Parietal lobe (tissue), 1 donor: ENCODE measurements around the gene ATP1A2. TPM values are rescaled to one million over a fixed set of nuclear protein-coding genes. Genes with fewer than 3 reads are reported as not detected.

Experiments
- total RNA-seq: library from RNA; depleted of rRNA; stranded (reverse); fragments of >200 nt; gene quantifications from one replicate; pipeline ENCODE4 v1.2.3, GENCODE V29; 2014

ATP1A2 gene
- 61.7 TPM for total RNA-seq

DNA sequence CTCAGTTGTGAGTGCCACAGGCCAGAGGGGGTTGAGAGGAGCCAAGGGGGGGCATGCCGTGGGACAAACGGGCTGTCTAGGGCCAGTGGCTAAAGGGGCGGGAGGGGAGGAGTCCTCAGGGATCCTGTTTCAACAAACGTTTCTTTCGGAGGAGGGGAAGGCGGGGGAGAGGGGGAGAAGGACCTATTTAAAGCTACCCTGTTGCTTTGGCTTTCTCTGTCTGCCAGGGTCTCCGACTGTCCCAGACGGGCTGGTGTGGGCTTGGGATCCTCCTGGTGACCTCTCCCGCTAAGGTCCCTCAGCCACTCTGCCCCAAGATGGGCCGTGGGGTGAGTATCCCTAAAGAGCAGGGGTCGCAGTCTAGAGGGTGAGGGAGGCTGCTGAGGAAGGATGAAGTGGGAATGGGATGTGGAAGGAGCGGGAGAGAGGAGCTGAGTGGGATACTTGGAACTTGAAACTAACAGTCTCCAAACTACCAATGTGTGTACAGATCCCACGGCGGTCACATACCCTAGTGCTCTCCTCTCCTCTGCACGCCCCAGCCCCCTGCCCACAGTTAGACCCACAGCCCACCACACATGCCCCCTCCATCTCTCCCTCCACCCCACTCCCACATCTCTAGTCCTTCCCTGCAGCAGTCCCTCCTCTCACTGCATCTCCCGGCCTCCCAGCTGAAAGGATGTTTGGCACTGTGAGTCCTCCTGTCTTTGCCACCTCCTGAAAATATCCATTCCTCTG is at the start of gene ATP1A2:
Gene ATP1A2, plus strand, starts transcription at position 215 of the 738 bp plus-strand sequence. Its CDS starts 103 bp downstream, at position 318.

DNA sequence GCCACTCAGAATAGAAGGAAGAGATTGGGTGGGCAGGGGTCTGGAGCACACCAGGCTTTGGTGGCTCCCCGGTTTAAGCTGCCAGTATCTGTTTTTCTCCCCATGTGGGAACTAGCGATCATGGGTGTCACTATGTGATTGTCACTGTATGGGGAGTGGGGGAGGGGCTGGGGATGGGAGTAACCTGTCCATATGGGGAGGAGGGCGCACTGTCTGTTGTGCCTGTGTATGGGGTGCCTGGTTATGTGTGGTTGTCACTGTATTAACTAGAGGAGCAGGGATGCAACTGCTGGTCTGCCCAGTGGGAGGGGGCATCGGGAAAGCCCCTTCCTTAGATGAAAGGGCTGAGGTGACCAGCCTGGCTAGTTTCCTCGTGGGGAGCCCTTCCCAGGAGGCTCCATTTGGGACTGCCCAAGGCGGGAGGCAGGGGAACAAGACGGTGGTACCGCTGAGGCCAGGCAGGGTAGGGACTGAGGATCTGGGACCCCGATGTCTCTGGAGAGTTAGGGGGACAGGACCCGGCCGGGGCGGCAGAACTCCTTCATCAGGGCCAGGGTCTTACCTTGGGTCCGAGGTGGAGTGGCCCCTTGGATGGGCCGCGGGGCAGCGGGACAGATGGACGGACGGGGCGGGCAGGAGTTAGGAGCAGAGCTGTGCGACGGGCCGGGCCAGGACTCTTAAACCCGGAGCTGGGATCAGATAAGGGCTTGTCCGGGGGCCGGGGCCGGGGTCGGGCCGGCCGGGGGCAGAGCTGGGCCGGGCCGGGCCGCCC is 45.9 kb upstream of the ATP1A2 start, which contains the start of gene KCNJ10:
Gene KCNJ10, minus strand, starts transcription at position 701 of the 772 bp plus-strand sequence. CDS start 27,628 bp downstream, outside the sequence.

DNA sequence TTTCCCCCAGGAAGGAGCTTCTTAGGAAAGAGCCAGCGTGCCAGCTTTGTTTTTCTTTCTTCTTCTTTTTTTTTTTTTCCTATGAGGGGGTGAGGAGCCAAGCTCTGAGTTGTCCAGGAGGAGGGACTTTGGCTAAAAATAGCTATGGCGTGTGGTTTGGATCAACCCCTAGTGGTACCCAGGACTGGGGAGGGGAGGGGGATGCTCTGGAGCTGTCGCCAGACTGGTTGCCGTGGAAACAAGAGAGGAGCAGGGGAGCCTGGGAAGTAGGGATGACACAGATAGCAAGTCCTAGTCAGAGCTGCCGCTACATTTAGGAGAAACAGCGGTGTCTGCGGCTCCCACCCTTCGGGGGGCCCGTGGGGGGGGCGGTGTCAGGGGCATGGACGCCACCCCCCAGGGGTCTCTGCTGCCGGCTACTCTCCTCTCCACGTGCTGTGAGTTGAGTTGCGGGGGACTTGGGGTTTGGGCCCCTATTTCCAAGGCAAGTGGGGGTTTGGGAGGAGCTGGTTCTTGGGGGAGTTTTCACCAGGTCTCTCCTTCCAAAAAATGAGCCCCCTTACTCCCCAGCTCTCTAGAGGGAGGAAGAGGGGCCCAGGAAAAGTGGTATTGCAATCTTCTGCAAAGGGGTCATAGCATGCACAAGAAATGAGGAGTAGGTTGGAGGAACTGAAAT is 34.2 kb upstream of the ATP1A2 start, which contains the start of gene KCNJ9:
Gene KCNJ9, plus strand, starts transcription at position 278 of the 676 bp plus-strand sequence. CDS start 2,493 bp downstream, outside the sequence.

GRCh38 chr1:160097911-160098851 is 17.4 kb upstream of the ATP1A2 start, which contains the start of gene IGSF8:
TSS of gene IGSF8 (minus strand) at chr1:160098619. CDS start at chr1:160098472, 147 bp downstream.

GRCh38 chr1:160151303-160151702 is 35.7 kb downstream of the ATP1A2 start, which contains the start of gene ATP1A4:
TSS of gene ATP1A4 (plus strand) at chr1:160151603. CDS start at chr1:160152041, 438 bp downstream.

DNA sequence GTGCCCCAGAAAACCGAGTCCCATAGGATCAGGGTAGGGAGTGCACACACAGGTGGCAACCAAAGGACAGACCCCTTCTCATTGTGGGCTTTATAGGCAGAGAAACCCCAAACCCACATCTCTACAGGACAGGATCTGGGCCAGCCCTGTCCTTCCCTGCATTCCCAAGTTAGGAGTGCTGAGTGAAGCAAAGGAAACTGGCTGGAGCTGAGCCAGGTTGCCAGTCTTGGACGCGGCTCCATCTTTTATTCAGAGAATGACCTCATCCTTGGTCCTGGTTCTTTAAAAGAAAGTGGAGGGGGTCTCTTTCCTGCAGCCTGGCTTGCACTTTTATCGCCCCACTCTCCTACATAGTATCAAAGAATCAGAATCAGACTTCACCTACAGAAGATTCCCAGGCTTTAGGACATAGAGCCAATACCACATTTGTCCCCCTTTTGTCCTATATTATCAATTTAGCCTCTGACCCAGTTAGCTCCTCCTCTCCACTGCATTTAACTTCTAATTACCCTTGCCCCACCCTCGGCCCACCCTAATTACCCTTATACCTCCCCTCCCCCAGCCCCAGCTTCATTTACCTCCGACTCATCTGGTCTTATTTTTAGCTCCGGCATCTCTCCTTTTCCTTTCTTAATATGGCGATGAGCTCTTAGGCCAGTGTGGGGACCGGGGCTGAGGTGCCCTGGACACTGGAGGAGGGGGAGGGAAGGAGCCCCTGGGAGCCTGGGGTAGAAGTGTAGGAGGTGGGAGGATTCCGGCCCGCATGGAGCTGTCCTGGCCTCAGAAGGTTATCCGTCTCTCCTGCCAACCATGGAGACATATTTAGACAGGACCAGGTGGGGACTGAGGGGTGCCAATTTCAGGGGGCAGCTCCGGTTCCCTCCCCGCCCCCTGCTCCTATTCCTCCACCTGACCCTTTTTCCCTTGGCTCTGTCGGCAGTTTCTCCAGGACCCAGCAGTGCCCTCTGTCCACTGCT is 74.4 kb downstream of the ATP1A2 start, which contains the start of gene CASQ1:
Gene CASQ1, plus strand, starts transcription at position 927 of the 977 bp plus-strand sequence. CDS start 177 bp downstream, outside the sequence.

Other genes starting within 250 kb of the ATP1A2 start
- 0.63 TPM for gene CFAP45, start 215.6 kb upstream of the ATP1A2 start, total RNA-seq
- gene TAGLN2, start 190.3 kb upstream of the ATP1A2 start, total RNA-seq, result 16.9 TPM
- 10.6 TPM for gene IGSF9, start 170.1 kb upstream of the ATP1A2 start, total RNA-seq
- not detected for gene SLAMF9, start 161.5 kb upstream of the ATP1A2 start, total RNA-seq
- gene PIGM, start 83.8 kb upstream of the ATP1A2 start, total RNA-seq, result 9.7 TPM
- gene KCNJ10, start 45.6 kb upstream of the ATP1A2 start, total RNA-seq, result 3.4 TPM
- 14.7 TPM for gene KCNJ9, start 34.2 kb upstream of the ATP1A2 start, total RNA-seq
- gene IGSF8, start 17.1 kb upstream of the ATP1A2 start, total RNA-seq, result 54.8 TPM
- gene ATP1A4, start 35.8 kb downstream of the ATP1A2 start, total RNA-seq, result 0.31 TPM
- gene CASQ1, start 74.8 kb downstream of the ATP1A2 start, total RNA-seq, result 1.9 TPM
- gene PEA15, start 89.6 kb downstream of the ATP1A2 start, total RNA-seq, result 146 TPM
- gene DCAF8, start 146.8 kb downstream of the ATP1A2 start, total RNA-seq, result 153 TPM
- 36.3 TPM for gene PEX19, start 169.4 kb downstream of the ATP1A2 start, total RNA-seq
- 182 TPM for gene COPA, start 227.5 kb downstream of the ATP1A2 start, total RNA-seq
- gene NCSTN, start 227.6 kb downstream of the ATP1A2 start, total RNA-seq, result 47.9 TPM